Measurements from ENCODE around the gene KIAA1549.

- TF ChIP-seq ZNF263 (CRISPR knock-in tag; IDR thresholded peaks at IDR 0.05; ENCODE audit: low read depth) (no peak), GRHL2 (CRISPR knock-in tag; IDR thresholded peaks at IDR 0.05; ENCODE audit: insufficient replicate concordance, severe bottlenecking) (no peak), MAX (CRISPR knock-in tag; IDR thresholded peaks at IDR 0.05) (no peak)
These were observed 45.7 kb downstream of the KIAA1549 start for GRCh38 chr7:138935465-138936011.

All from WTC11 (cell line).